ENCODE results near the gene CREBZF.
A peak's percentile ranks its signal among the peaks of the same experiment; 100 is the strongest.

Gene CREBZF

GRCh38 chr11:85664615-85665481 lies at the start of gene CREBZF:
CREBZF (minus strand) TSS chr11:85665129; CDS start chr11:85664875, 254 bp downstream.
- peak; percentile 84 for DNase-seq (ENCODE audit: low read depth)

- DNase-seq (ENCODE audit: low read depth) = no peak
These were observed 48.0 kb upstream of the CREBZF start for GRCh38 chr11:85712953-85713352.

GRCh38 chr11:85710917-85711316 lies 46.0 kb upstream of the CREBZF start:
- DNase-seq (ENCODE audit: low read depth) = no peak

GRCh38 chr11:85709941-85710702 lies 45.2 kb upstream of the CREBZF start:
- no peak for DNase-seq (ENCODE audit: low read depth)

GRCh38 chr11:85705800-85706199 lies 40.9 kb upstream of the CREBZF start:
- DNase-seq (ENCODE audit: low read depth) = no peak

- no peak for DNase-seq (ENCODE audit: low read depth)
These were observed 40.0 kb upstream of the CREBZF start for GRCh38 chr11:85704967-85705366.

DNA sequence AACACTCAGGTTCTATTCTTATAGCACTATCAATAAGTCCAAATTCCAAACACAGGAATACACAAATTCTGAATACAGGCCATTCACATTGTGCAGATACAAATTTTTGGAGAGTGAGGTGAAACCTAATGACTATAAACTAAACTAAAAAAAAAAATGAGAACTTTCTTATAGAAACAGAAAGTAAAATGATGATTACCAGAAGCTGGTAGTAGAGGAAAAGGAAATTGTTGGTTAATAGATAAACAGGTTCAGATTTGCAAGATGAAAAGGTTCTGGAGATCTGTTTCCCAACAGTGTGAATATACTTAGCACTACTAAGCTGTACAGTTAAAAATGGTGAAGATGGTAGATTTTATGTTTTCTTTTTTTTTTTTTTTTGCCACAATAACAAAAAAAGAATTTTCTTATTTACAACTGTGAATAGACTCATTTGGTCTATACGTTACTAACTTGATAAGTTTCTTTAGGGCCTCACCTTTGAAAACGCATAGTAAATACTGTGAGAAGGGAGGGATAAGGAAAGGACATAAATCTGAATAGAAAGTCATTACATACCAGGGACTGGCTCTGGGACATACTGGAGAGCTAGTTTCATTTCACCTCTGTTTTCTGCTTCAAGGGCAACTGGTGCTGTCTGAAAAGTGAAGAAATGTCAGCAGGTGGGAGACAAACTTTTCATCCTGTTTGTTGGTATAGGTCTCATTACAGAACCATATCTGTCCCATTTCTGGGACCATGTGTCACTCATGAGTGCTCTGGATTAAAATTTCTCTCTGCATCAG lies 35.2 kb upstream of the CREBZF start:
- DNase-seq (ENCODE audit: low read depth) = no peak

GRCh38 chr11:85698195-85698594 lies 33.3 kb upstream of the CREBZF start:
- DNase-seq (ENCODE audit: low read depth) = no peak

GRCh38 chr11:85697747-85698146 lies 32.8 kb upstream of the CREBZF start:
- DNase-seq (ENCODE audit: low read depth) = no peak

DNA sequence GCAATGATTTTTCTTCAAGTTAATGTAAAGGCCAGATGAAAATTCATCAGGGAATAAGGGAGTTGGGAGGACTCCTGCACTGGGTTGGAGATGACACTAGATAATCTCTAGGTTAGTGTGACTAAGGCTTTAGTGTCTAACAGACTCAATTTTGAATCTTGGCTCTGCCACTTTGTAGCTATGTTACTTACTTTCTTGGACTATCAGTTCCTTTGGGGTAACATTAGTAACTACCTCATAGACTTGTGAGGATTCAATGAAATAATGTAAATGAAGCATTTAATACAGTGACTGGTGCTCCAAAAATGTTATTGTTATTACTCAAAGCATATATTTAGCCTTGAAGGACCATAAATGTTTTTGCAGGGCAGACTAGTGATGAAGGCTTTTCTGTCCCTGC lies 30.6 kb upstream of the CREBZF start:
- DNase-seq (ENCODE audit: low read depth) = no peak

GRCh38 chr11:85694385-85694980 lies 29.6 kb upstream of the CREBZF start:
- DNase-seq (ENCODE audit: low read depth) = no peak

DNA sequence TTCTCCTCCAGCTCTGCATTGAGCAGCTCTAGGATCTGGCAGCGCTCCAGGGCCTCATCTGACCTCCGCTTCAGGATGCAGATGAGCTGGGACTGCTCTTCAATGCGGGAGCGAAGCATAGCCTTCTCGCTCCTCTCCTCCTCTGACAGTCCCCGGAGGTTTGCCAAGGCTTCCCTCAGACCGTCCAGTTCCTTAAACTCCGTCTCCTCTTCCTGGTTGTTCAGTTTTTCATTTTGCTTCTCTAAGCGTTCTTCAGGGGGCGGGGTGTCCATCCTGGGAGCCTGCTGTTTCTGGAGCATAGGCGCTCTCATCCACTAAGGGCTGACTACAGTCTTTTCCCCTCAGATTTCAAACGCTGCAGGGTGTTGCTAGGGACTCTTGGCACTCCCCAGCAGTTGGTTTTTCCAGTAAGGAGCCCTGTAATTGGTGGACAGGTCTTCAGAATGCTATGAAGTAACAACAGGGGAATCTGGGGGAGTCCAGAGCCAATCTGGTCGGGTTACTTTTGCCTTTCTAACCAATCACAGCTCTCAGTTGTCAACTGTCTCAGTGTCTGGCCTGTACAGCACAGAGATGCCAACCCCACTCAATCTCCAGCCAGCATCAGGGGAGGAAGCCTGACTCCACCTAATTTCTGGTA lies 21.0 kb upstream of the CREBZF start, which contains the start of gene CCDC89:
CCDC89 (minus strand) TSS at position 376 of the 640 bp plus-strand sequence; CDS start at position 311, 65 bp downstream.
- DNase-seq (ENCODE audit: low read depth) = no peak

DNA sequence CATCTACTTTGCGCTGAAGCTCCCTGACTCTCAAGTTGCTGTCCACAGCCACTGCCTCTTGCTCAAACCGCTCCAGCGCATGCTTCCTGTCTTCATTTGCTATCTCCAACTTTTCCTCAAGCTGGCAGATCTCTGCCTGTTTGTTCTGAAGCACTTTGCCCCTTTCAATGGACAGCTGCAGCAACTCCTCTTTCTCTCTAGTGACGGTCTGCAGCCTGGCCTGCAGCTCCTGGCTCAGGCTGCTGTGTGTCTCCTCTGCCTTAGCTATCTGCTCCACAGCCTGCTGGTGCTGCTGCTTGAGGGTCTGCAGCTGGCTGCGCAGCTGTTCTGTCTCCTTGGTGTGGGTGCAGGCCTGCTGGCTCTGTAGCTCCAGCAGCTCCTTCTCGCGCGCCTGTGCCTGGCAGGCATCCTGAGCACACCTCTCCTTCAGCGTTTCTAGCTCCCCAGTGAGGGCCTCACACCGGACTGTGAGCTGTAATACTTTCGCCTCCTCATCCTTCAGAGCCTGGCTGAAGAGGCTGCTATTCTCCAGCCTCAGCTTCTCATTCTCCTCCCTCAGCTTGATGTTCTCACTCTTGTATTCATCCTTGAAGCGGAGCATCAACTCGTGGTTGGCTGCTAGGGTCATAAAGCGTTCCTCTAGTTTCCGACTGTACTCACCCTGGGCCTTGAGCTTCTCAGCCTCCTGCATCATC lies 20.3 kb upstream of the CREBZF start:
- DNase-seq (ENCODE audit: low read depth) = no peak

DNA sequence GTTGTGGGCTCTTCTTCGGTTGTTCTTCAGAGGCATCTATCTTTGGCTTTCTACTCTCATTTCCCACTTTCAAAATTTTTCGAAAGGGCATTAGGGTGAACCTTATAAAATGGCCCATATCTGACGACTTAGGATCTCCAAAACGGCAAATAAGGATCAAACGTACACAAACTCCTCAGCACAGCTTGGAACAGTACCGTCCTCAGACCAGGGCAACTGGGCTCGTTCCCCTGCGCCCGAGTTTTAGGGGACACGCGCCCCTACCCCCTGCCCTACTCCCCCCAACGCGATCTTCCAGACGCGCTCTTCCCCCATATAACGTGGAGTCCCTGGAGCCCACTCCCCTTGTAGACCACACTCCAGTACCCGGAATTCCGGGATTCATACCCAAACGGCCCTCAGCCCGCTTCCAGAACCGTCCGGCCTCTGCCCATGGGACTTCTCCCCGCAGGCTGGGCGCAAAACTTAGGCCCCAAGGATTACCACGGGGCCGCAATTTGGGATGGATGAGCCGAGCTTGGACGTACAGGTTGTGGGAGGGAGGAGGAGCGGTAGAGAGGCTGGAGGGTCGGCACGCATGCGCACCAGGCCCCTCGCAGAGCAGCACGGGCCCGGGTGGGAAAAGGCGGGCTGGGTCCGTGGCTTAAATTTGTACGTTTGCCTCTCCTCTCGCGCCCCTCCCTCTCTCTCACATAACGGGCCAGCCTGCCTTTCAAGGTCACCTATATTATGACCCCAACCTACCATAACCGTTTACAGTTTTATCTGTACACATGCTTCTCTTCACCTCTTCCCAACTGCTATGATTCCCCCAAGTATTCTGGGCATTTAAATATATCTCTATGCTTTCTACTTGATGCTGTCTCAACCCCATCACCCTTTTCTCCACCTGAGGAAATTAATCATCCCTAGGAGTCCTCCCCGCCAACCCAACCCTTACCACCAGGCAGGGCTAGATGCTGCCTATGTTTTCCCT lies 17.7 kb upstream of the CREBZF start:
- DNase-seq (ENCODE audit: low read depth) = peak; percentile 46

- no peak for DNase-seq (ENCODE audit: low read depth)
These were observed 16.0 kb upstream of the CREBZF start for GRCh38 chr11:85680897-85681296.

- no peak for DNase-seq (ENCODE audit: low read depth)
These were observed 14.6 kb upstream of the CREBZF start for GRCh38 chr11:85679576-85679975.

DNA sequence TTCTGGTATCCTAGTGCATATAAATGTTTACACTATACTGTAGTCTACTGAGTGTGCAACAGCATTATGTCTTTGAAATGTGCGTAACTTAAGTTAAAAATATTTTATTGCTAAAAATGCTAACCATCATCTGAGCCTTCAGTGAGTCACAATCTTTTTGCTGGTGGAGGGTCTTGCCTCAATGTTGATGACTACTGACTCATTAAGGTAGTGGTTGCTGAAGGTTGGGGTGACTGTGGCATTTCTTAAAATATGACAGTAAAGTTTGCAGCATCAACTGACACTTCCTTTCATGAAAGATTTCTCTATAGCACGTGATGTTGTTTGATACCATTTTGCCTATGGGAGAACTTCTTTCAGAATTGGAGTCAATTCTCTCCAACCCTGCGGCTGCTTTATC lies 8.5 kb upstream of the CREBZF start:
- no peak for DNase-seq (ENCODE audit: low read depth)

GRCh38 chr11:85672105-85672902 lies 7.4 kb upstream of the CREBZF start:
- DNase-seq (ENCODE audit: low read depth) = no peak

All from stimulated activated CD8-positive, alpha-beta memory T cell treated with anti-CD3 and anti-CD28 coated beads, Interleukin-15, amount 100 ng/mL, for 24 hours (primary cell).